Neural crest cell (in vitro differentiated cells): ENCODE results near the gene OR13C8. TPM values are rescaled to one million over a fixed set of nuclear protein-coding genes. Genes with fewer than 3 reads are reported as not detected.
A peak's percentile ranks its signal among the peaks of the same experiment; 100 is the strongest.
"Not testable (repeated sequence)": the region's sequence is repeated elsewhere in the genome, so short reads cannot be mapped to it uniquely, and the experiment has no call there.

Experiments
- DNase-seq: peaks from one replicate; pipeline ENCODE4 v3.0.0; 2021; ENCODE audit warnings: low read depth, mixed read lengths, low spot score
- H3K27ac Mint-ChIP-seq: one replicate; pipeline ENCODE4 v1.8.0; 2021; ENCODE audit warnings: mild to moderate bottlenecking, mixed read lengths; ENCODE audit not compliant: unreplicated experiment
- H3K27me3 Mint-ChIP-seq: 2 replicates; pipeline ENCODE4 v1.8.0; 2021; ENCODE audit warnings: low read depth, mild to moderate bottlenecking, mixed read lengths
- H3K36me3 Mint-ChIP-seq: 2 replicates; pipeline ENCODE4 v1.8.0; 2021; ENCODE audit warnings: low read depth, mild to moderate bottlenecking, mixed read lengths
- H3K4me1 Mint-ChIP-seq: 2 replicates; pipeline ENCODE4 v1.8.0; 2021; ENCODE audit warnings: mixed read lengths
- H3K4me3 Mint-ChIP-seq: one replicate; pipeline ENCODE4 v1.8.0; 2021; ENCODE audit warnings: mild to moderate bottlenecking, mixed read lengths
- H3K9me3 Mint-ChIP-seq: 2 replicates; pipeline ENCODE4 v1.8.0; 2021; ENCODE audit warnings: mixed read lengths
- total RNA-seq: library from RNA; stranded (reverse); gene quantifications from 2 replicates; pipeline ENCODE4 v1.2.1, GENCODE V29; 2021
- TF ChIP-seq, protein P1 (sequence below): fragments of 200-600 bp; sonication (generic); conservative IDR thresholded peaks from 2 replicates; pipeline ENCODE4 v1.5.0; 2021; ENCODE audit warnings: antibody characterized with exemption, mild to moderate bottlenecking

The OR13C8 gene
- total RNA-seq, 1 donor from 2014 or later, result not detected

DNA sequence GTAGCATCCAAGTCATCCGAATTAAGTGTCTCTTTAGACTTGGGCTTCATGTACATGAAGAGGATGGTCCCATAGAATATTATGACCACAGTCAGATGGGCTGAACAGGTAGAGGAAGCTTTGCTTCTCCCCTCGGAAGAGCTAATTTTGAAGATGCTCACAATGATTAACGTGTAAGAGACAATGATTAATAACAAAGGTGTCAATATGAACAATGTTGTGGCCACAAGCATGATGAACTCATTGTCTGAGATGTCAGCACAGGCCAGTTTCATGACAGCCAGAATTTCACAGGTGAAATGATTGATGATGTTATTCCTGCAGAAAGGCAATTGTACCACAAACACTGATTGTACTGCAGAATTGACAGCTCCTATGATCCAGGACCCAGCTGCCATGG, 35.8 kb downstream of the OR13C8 start:
- Mint-ChIP-seq H3K36me3 (no peaks in the 10 kb centered on the region), H3K27me3 (peaks cover 28% of the 10 kb centered on the region), H3K27ac (no peak overlapping the region), H3K9me3 (no peaks in the 10 kb centered on the region), H3K4me1 (no peaks in the 10 kb centered on the region), H3K4me3 (no peak overlapping the region)
- TF ChIP-seq, protein P1, sequence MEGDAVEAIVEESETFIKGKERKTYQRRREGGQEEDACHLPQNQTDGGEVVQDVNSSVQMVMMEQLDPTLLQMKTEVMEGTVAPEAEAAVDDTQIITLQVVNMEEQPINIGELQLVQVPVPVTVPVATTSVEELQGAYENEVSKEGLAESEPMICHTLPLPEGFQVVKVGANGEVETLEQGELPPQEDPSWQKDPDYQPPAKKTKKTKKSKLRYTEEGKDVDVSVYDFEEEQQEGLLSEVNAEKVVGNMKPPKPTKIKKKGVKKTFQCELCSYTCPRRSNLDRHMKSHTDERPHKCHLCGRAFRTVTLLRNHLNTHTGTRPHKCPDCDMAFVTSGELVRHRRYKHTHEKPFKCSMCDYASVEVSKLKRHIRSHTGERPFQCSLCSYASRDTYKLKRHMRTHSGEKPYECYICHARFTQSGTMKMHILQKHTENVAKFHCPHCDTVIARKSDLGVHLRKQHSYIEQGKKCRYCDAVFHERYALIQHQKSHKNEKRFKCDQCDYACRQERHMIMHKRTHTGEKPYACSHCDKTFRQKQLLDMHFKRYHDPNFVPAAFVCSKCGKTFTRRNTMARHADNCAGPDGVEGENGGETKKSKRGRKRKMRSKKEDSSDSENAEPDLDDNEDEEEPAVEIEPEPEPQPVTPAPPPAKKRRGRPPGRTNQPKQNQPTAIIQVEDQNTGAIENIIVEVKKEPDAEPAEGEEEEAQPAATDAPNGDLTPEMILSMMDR, result no peak
- no peak for DNase-seq

DNA sequence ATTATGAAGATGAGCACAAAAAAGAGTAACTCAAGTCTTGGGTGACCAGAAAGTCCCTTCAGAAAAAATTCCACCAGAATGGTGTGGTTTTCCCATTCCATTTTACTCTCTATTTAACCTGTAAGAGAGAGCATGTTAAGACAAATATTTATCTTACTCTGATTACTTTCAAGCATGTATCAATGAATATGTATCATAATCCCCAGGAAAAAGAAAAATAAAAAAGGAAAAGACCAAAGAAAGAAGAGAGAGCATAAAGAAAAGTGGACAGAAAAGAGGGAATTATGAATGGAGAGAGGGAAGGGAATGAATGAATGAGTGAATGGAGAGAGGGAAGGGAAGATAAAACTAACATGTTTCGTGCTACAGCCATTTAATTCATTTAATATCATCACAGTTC, 36.6 kb downstream of the OR13C8 start, which contains the start of gene OR13C2:
OR13C2 (minus strand) TSS at position 101 of the 400 bp plus-strand sequence; CDS start at position 101, 0 bp downstream.
- H3K4me3 Mint-ChIP-seq, H3K9me3 Mint-ChIP-seq, H3K4me1 Mint-ChIP-seq, H3K36me3 Mint-ChIP-seq, DNase-seq, H3K27ac Mint-ChIP-seq: not testable (repeated sequence)
- peaks cover 29% of the 10 kb centered on the region for H3K27me3 Mint-ChIP-seq

DNA sequence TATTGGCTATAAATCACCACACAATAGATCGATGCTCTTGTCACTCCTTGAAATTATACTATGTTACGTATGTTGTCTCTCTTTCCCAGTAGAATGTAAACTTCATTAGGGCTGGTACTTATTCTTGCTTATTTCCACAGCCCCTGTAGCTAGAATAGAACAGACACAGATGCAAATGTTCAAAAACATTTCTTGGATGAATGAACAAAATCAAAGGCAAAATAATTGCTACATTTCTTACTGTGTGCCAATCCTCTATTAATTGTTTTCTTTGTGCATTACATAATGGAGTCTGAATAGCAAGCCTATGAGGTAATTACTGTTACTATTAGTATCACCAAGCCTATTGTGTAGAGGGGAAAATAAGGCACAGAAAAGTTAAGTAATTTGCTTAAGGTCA, 37.2 kb downstream of the OR13C8 start:
- Mint-ChIP-seq H3K4me3 (no peak overlapping the region), H3K9me3 (no peaks in the 10 kb centered on the region), H3K4me1 (no peaks in the 10 kb centered on the region), H3K36me3 (no peaks in the 10 kb centered on the region), H3K27ac (no peak overlapping the region), H3K27me3 (peaks cover 30% of the 10 kb centered on the region)
- TF ChIP-seq, protein P1, result no peak
- no peak for DNase-seq

DNA sequence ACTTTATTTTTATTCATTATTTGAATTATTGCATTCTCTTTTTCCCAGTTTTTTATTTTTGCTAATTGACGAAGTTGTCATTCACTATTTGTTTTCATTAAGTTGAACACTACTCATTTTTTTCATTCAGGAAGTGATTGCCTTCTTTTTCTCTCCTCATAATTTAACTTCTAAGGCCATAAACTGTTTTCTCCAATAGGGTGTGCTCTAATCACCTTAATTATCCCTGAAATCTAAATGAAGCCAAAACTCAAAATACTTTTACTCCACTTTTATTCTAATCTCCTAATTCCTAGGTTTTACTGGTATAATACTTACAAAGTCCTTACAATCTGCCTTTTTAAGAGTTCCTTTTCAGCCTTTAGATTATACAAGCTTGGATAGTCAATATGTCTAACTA, 39.4 kb downstream of the OR13C8 start:
- no peak for DNase-seq
- Mint-ChIP-seq H3K4me1 (no peaks in the 10 kb centered on the region), H3K4me3 (no peak overlapping the region), H3K36me3 (no peaks in the 10 kb centered on the region), H3K27me3 (peaks cover 37% of the 10 kb centered on the region), H3K27ac (no peak overlapping the region), H3K9me3 (no peaks in the 10 kb centered on the region)
- TF ChIP-seq, protein P1, result peak; percentile 26

DNA sequence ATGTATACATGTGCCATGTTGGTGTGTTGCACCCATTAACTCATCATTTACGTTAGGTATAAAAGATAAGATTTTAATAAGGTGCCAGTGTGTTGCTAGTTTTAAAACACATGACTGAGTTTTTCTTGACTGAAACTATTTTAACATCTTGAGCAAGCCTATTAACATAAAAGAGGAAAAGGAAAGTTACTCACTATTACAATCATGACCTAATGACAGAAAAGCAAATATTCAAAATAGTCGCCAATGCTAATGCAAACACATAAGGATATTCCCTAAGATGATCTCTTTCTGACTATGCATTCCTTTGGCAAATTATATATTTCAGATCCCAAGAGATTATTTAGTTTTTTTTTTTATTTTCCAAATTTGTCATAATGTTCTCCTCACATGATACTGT, 42.2 kb downstream of the OR13C8 start:
- Mint-ChIP-seq H3K9me3 (no peaks in the 10 kb centered on the region), H3K27ac (no peak overlapping the region), H3K4me1 (no peaks in the 10 kb centered on the region), H3K36me3 (no peaks in the 10 kb centered on the region), H3K27me3 (peaks cover 18% of the 10 kb centered on the region), H3K4me3 (no peak overlapping the region)
- DNase-seq, result no peak
- TF ChIP-seq, protein P1, result no peak

GRCh38 chr9:104617418-104617817, 48.5 kb downstream of the OR13C8 start:
- TF ChIP-seq, protein P1, result no peak
- no peak overlapping the region for H3K4me3 Mint-ChIP-seq
- no peaks in the 10 kb centered on the region for H3K36me3 Mint-ChIP-seq
- peaks cover 21% of the 10 kb centered on the region for H3K27me3 Mint-ChIP-seq
- H3K4me1 Mint-ChIP-seq, result no peaks in the 10 kb centered on the region
- DNase-seq, result no peak
- H3K9me3 Mint-ChIP-seq, result no peaks in the 10 kb centered on the region
- no peak overlapping the region for H3K27ac Mint-ChIP-seq
